ENCODE data around the gene AMOTL2.

The AMOTL2 gene

GRCh38 chr3:134312873-134313846, 61.1 kb downstream of the AMOTL2 start:
- no peak for DNase-seq

DNA sequence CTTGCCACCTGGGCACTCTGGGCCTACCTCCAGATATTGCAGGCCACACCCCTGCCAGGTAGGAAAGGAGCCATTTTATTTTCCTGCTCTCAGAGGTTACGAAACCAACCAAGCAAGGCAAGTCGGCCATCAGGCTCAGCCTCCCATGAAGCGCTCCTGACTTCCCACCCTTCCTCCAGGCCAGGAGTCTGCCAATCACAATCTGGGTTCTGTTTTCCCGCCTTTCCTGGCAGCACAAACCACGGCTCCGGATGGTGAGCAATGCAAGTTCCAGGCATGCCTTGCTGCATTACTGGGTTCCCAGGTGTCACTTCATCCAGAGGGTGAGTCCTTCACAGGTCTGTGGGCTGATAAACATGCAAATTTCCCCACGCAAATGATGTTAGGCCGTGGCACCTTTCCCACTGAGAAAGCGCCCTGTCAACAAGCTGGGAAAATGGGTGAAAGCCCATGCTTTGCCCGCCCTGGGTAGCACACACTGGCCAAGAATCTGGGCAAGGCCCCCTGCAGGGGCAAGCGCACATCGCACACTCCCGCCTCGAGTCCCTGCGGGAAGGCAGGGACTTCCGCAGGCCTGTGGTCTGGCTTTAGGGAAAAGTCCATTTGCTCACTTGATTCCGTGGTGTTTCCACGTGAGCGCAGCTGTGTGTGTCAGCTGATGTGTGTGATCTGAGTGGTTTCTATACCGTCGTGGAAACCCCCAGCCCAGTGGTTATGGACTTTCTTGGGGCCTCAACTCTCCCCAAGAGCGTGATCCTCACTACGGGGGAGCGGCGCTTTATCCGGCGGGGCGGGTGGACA, 62.0 kb downstream of the AMOTL2 start:
- DNase-seq = no peak

GRCh38 chr3:134311693-134312071, 62.6 kb downstream of the AMOTL2 start:
- DNase-seq = no peak

DNA sequence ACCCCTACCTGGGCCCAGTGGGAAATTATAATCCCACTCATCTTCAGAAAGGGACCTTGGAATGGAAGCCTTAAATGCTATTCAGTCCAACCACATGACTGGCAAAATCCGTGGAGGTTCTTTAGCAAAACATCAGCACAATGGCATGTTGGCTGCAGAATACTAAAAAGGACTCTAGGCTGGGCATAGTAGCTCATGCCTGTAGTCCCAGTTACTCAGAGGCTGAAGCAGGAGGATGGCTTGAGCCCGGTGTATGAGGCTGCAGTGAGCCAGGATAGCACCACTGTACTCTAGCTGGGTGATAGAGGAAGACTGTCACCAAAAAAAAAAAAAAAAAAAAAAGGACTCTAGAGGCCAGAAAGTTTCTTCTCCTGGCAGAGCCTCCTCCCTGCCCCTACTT, 63.0 kb downstream of the AMOTL2 start:
- no peak for DNase-seq

GRCh38 chr3:134309987-134310700, 64.1 kb downstream of the AMOTL2 start:
- DNase-seq = no peak

GRCh38 chr3:134308350-134308891, 65.8 kb downstream of the AMOTL2 start:
- DNase-seq = peak; percentile 74 to 76

- no peak for DNase-seq
Measured at GRCh38 chr3:134307425-134307824, 66.8 kb downstream of the AMOTL2 start.

DNA sequence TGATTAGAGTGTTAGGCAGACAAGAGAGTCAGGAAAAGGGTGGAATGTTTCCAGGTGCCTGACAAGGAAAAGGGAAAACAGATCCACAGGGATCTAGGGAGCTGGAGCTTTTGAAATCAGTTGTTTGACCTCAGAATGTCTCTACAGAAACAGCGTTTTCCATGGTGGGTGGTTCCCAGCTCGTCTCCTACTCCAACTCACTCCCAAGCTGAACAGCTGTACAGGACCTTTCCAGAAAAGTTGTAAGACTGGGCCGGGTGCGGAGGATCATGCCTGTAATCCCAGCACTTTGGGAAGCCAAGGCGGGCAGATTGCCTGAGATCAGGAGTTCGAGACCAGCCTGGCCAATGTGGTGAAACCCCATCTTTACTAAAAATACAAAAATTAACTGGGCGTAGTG, 67.9 kb downstream of the AMOTL2 start:
- DNase-seq = no peak

Measured in NCI-H2081 (cell line).